GM12878 (cell line): ENCODE data around the gene TSC22D4. TPM values are rescaled to one million over a fixed set of nuclear protein-coding genes. Genes with fewer than 3 reads are reported as not detected.

Experiments
- CBFB ChIP-seq: IDR thresholded peaks from 2 replicates; pipeline ENCODE4 v1.6.1; 2016; ENCODE audit warnings: antibody characterized with exemption, low read depth
- CEBPB ChIP-seq, 2 experiments: fragments of 150-350 bp in 1 of 2; IDR thresholded peaks; 2 replicates each; pipeline ENCODE4 v1.6.1; 2012 to 2014; ENCODE audit warnings: low read depth in 2 of 2, low read length in 2 of 2, borderline replicate concordance in 1 of 2, inconsistent platforms in 1 of 2
- CUX1 ChIP-seq: IDR thresholded peaks from 2 replicates; pipeline ENCODE4 v1.6.1; 2012; ENCODE audit warnings: improper control_type of control experiment, low read depth, low read length; ENCODE audit not compliant: insufficient replicate concordance
- E4F1 ChIP-seq: fragments of 450-650 bp; IDR thresholded peaks from 2 replicates; pipeline ENCODE4 v1.6.1; 2018; ENCODE audit warnings: borderline replicate concordance, mild to moderate bottlenecking; ENCODE audit not compliant: partially characterized antibody
- IRF4 ChIP-seq: IDR thresholded peaks from 2 replicates; pipeline ENCODE4 v1.6.1; 2011; ENCODE audit warnings: low read depth, low read length
- KDM1A ChIP-seq: fragments of 200-600 bp; sonication (generic); IDR thresholded peaks from 2 replicates; pipeline ENCODE4 v1.6.1; 2016; ENCODE audit warnings: borderline replicate concordance
- KLF5 ChIP-seq: fragments of 450-650 bp; IDR thresholded peaks from 2 replicates; pipeline ENCODE4 v1.6.1; 2014; ENCODE audit warnings: mild to moderate bottlenecking; ENCODE audit not compliant: partially characterized antibody
- LARP7 ChIP-seq: fragments of 450-650 bp; IDR thresholded peaks from 2 replicates; pipeline ENCODE4 v1.6.1; 2017; ENCODE audit warnings: mild to moderate bottlenecking
- MLLT1 ChIP-seq: fragments of 450-650 bp; IDR thresholded peaks from 2 replicates; pipeline ENCODE4 v1.6.1; 2016; ENCODE audit warnings: mild to moderate bottlenecking
- MXI1 ChIP-seq: fragments of 150-350 bp; IDR thresholded peaks from 2 replicates; pipeline ENCODE4 v1.6.1; 2011; ENCODE audit warnings: low read depth, mild to moderate bottlenecking, inconsistent platforms, low read length, improper control_type of control experiment
- NFXL1 ChIP-seq: fragments of 450-650 bp; IDR thresholded peaks from 2 replicates; pipeline ENCODE4 v1.6.1; 2017; ENCODE audit warnings: antibody characterized with exemption, mild to moderate bottlenecking, borderline replicate concordance
- NRF1 ChIP-seq: conservative IDR thresholded peaks from 2 replicates; pipeline ENCODE4 v1.6.1; 2011; ENCODE audit warnings: mild to moderate bottlenecking, low read depth, low read length, improper control_type of control experiment
- PML ChIP-seq: IDR thresholded peaks from 2 replicates; pipeline ENCODE4 v1.6.1; 2012; ENCODE audit warnings: low read length, inconsistent platforms
- RBBP5 ChIP-seq: fragments of 200-600 bp; sonication (generic); conservative IDR thresholded peaks from 2 replicates; pipeline ENCODE4 v1.6.1; 2016
- RELB ChIP-seq: fragments of 450-650 bp; IDR thresholded peaks from 2 replicates; pipeline ENCODE4 v1.6.1; 2017; ENCODE audit warnings: low read depth, mild to moderate bottlenecking, moderate library complexity
- RUNX3 ChIP-seq: IDR thresholded peaks from 2 replicates; pipeline ENCODE4 v1.6.1; 2012; ENCODE audit warnings: low read length, inconsistent platforms
- SMC3 ChIP-seq: IDR thresholded peaks from 2 replicates; pipeline ENCODE4 v1.6.1; 2011; ENCODE audit warnings: low read length, improper control_type of control experiment, borderline replicate concordance
- STAT1 ChIP-seq: fragments of 450-650 bp; conservative IDR thresholded peaks from 2 replicates; pipeline ENCODE4 v1.6.1; 2014; ENCODE audit warnings: antibody characterized with exemption, mild to moderate bottlenecking
- WRNIP1 ChIP-seq: IDR thresholded peaks from 2 replicates; pipeline ENCODE4 v1.6.1; 2011; ENCODE audit warnings: low read depth, low read length, improper control_type of control experiment, borderline replicate concordance
- ZNF207 ChIP-seq: fragments of 450-650 bp; IDR thresholded peaks from 2 replicates; pipeline ENCODE4 v1.6.1; 2014; ENCODE audit warnings: antibody characterized with exemption, mild to moderate bottlenecking, borderline replicate concordance
- ZNF622 ChIP-seq: fragments of 450-650 bp; IDR thresholded peaks from 2 replicates; pipeline ENCODE4 v1.6.1; 2017; ENCODE audit warnings: mild to moderate bottlenecking, inconsistent platforms
- polyA plus RNA-seq, 11 experiments: library from polyadenylated mRNA; depleted of rRNA in 4 of 11; unstranded in 6 of 11; stranded (reverse) in 5 of 11; fragments of >200 nt; fragmentation: Nextera tagmentation in 4 of 11; fragmentation: Illumina TruSeq in 1 of 11; extraction: Ambion mirVana in 4 of 11; extraction: Trizol in 1 of 11; gene quantifications; 1 replicate in 1 of 11; 2 replicates in 10 of 11; pipeline versions ENCODE4 v1.2.1 to v1.2.3, GENCODE V29; 2011 to 2016; ENCODE audit warnings: inconsistent platforms in 2 of 11, missing spikeins in 2 of 11, low read depth in 1 of 11
- total RNA-seq, 4 experiments: library from RNA; depleted of rRNA in 3 of 4; stranded (reverse); fragments of >200 nt in 3 of 4; fragmentation: Illumina TruSeq in 1 of 4; extraction: Trizol in 1 of 4; gene quantifications; 2 replicates each; pipeline versions ENCODE4 v1.2.1 to v1.2.3, GENCODE V29; 2013 to 2021

Gene TSC22D4
- total and polyA plus RNA-seq, 10 of the 15 experiments (the other 5 are each of a cell fraction or from before 2014, with no cell fraction given): 0.50 to 65.7 (median 24.4) TPM

- no peak for TF ChIP-seq CUX1
- TF ChIP-seq STAT1: peak; percentile 81; the same call in 1 of the 2 replicates
- TF ChIP-seq RBBP5: no peak
- no peak for TF ChIP-seq MXI1
- TF ChIP-seq ZNF622: no peak
- TF ChIP-seq RELB: no peak
- TF ChIP-seq CBFB: no peak
- peak; percentile 63; the same call in 1 of the 2 replicates for TF ChIP-seq NFXL1
- no peak for TF ChIP-seq E4F1
- no peak for TF ChIP-seq MLLT1
- TF ChIP-seq PML: no peak
- no peak for TF ChIP-seq KDM1A
- TF ChIP-seq ZNF207: peak; percentile 57; the same call in 1 of the 2 replicates
- TF ChIP-seq NRF1: no peak
- TF ChIP-seq IRF4: no peak
- TF ChIP-seq CEBPB (IDR thresholded peaks at IDR 0.05; ENCODE audit: borderline replicate concordance in 1 of 2, low read depth in 2 of 2, low read length in 2 of 2): no peak
- peak; percentile 74; the same call in 1 of the 2 replicates for TF ChIP-seq SMC3
- TF ChIP-seq RUNX3: no peak; the same call in 1 of the 2 replicates
- TF ChIP-seq LARP7: peak; percentile 97
- no peak for TF ChIP-seq WRNIP1
- TF ChIP-seq KLF5: peak; percentile 44
Observed at GRCh38 chr7:100483090-100483721, 4.2 kb upstream of the TSC22D4 start (continued).
